Sigmoid colon (tissue), 4 donors: ENCODE data around the gene PFKP.

Source experiments
- CTCF ChIP-seq, 4 experiments: fragments of 450-650 bp in 3 of 4; fragments of 200-600 bp in 1 of 4; IDR thresholded peaks; one replicate each; pipeline ENCODE4 v1.5.1; 2016 to 2019; ENCODE audit warnings: antibody characterized with exemption in 4 of 4, mild to moderate bottlenecking in 3 of 4, moderate library complexity in 2 of 4
- EP300 ChIP-seq, 4 donors: sonication (generic); formaldehyde crosslinking; IDR thresholded peaks; one replicate each; pipeline ENCODE4 v1.6.1; 2017; ENCODE audit warnings: antibody characterized with exemption in 4 of 4
- POLR2AphosphoS5 ChIP-seq, 4 donors: sonication (generic); formaldehyde crosslinking; IDR thresholded peaks; one replicate each; pipeline ENCODE4 v1.6.1; 2017; ENCODE audit warnings: antibody characterized with exemption in 4 of 4

- TF ChIP-seq POLR2AphosphoS5 (IDR thresholded peaks at IDR 0.05) (no peak), CTCF (IDR thresholded peaks at IDR 0.05) (no peak), EP300 (IDR thresholded peaks at IDR 0.05) (no peak)
These were observed 55.3 kb downstream of the PFKP start for GRCh38 chr10:3122486-3123205.
